NCI-H1436 treated with DMSO at 0.1 percent for 48 hours (cell line): Measurements from ENCODE around the gene ARMC2.
"Not testable (repeated sequence)": the region's sequence is repeated elsewhere in the genome, so short reads cannot be mapped to it uniquely, and the experiment has no call there.

ENCODE experiments used
- DNase-seq: peaks from one replicate; lab custom pipeline; 2025; lab: John Stamatoyannopoulos, UW

The ARMC2 gene

DNA sequence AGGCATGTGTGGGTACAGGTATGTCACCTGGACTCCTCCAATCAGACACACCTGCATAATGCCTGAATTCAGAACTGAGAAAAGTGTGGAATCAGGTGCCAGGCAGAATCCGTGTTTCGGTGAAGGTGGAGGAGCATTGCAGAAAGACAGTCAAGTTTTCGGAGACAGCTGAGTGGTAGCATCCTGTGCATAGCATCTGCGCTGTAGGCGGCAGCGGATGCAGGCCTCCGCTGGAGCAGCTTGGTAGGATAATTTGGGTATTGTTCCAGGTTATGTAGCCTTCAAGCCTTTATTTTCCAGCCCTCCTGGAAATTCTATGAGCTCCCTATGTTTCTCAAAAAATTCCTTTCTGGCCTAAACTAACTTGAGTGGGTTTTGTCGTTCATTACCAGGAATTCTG, 15.5 kb upstream of the ARMC2 start:
- no peak for DNase-seq

DNA sequence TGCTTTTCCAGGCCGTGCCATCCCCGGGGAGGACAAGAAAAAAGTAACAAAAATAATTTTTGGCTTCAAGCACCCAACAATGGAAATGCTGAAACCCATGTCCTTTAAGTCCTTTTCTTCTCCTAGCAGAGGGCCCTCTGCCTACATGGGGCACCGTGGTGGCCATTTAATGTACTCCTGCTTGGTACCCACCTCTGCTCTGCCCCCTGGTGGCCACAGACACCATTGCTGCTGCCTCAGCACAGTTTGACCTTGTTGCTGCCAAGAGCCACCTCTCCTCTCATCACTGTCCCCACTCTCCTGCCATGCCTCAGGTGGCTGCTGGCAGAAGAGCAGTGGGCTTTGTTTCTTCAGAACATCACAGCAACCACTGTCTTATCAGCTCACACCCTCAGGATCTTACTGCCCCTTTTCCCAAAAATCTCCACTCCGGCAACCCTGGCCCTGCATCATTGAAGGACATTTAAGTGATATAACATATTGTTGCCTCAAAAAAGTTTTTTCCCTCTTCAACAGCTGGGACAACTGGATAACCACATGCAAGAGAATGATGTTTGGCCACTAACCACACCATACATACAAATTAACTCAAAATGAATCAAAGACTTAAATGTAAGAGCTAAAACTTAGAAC, 12.9 kb upstream of the ARMC2 start:
- DNase-seq: no peak

DNA sequence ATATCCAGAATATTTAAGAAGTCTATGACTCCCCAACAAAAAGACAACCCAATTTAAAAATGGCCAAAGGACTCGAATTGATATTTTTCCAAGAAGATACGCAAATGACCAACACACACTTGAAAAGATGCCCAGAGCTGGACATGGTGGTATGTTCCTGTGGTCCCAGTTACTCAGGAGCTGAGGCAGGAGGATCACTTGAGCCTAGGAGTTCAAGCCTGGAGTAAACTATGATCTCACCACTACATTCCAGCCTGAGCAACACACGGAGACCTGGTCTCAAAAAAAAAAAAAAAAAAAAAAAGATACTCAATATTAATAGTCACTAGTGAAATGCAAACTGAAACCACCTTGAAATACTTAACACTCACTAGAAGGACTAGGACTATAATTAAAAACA, 12.2 kb upstream of the ARMC2 start:
- no peak for DNase-seq

DNA sequence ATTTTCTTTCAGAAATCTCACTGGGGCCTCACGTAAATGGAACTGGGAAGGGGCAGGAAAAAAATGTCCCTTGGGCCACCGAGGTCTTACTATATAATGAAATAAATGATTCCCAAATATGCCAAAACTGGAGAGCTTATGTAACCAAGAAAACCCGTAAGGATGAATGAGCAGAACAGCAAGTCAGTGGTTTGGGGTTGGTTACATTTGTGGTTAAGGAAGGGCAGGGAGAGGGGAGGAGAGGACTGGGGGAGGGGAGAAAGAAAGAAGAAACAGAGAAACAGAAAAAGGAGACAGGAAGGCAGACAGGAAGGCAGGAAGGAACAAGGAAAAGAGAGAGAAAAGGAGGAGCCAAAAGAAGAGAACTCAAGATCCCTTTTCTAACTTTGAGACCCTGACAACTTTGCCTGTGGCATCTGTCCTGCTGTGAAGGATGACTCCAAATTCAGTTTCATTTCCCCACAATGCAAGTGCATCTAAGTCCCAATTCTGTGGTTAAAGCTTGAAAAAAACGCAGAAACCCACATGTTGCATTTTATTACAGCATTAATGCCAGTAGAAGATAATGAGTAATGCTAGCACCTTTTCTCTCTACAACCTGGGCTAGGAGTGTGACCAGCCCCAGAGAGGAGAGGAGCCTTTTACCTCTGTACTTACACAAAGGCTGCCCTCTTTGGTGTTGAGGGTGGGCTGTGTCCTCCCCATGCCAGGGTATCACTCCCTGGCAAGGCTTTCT, 10.8 kb upstream of the ARMC2 start:
- DNase-seq: no peak

DNA sequence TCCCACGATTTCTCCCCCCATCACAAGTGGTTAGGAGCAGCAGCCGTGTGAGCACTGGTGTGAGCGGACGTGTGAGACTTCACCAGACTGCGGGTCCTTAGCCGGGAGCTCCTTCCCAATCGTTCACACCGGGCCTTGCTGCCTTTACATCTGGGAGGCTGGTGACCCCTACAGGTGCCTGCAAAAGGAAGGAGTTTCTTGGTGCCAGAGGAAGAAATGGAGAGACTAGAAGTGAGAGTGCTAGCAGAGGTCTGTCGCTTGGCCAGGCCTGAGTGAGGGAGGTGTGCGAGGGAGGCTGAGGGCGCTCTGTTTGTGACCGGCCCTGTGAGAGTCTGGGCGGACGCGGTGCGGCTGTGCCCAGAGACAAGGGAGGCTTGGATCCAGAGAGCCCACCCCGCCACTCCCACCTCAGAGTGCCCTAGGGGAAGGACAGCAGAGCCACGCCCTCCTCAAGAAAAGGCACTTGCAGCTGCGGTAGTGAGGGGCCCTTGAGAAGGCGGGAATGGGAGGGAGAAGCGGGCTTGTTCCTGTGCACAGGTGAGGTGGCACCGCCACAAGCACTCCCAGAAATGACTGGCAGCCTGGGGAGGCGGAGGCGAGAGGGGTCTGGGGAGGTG, 10.0 kb upstream of the ARMC2 start:
- DNase-seq: no peak

DNA sequence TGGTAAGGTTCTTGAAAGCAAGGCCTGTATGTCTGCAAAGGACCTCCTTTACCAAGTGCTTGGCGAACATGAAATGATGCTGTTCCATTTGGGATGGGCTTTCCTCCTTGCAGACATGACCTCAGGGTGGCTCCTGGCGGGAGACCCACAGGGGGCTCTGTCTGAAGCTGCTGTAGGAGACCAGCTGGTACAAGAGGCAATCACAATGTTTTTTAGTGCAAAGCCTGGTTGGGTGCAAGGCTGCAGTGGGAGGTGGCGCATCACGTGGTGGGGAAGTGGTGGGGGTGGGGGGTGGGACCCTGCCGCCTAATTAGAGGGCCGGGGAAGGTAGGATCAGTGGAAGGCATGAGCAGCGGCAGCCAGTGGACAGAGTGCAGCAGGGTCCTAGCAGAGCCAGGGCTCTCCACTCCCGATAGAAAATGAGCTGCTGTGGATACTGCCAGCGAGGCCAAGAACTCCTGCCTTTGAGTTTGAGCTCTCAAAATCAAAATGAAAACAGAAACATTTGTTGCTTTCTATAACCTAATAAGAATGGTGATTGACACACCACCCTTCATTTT, 9.1 kb upstream of the ARMC2 start:
- no peak for DNase-seq

DNA sequence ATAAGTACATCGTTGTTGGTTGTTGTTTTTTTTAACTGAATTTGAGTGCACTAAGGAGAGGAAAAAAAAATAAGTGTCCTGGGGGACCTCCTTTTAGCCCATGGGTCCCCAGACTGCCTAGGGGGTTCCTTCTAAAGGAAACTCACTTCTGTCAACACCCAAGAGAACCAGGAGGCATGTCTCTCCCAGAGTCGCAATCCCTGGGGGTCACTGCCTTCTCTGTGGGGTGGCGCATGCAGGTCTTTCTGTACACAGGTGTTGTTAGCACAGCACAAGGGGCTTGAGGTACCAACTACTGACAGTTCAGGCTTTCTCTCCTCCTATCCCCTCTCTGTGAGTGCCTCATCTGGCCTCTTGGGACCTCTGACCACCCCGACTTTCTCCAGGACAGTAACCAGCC, 7.3 kb upstream of the ARMC2 start:
- no peak for DNase-seq

DNA sequence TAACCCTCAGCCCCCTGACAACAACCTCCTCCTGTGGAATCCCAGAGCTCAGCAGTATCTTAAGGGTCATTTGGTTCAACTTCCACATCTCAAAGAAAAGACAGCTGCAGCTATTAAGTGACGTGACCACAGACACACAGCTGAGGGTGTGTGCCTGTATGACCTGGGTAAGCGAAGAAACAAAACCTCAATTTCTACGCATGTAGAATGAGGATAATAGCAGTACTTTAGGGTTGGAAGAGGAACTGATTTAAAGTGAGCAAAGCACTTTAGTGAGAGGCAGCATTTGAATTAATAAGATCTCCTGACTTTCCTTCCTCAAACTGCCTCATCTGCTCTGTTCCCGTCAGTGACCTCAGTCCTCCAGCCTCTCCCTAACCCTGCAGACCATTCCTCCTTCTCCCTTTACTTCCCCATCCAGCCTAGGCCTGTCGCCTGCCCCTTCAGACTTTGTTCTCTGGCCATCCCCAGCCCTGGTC, 6.8 kb upstream of the ARMC2 start:
- no peak for DNase-seq

DNA sequence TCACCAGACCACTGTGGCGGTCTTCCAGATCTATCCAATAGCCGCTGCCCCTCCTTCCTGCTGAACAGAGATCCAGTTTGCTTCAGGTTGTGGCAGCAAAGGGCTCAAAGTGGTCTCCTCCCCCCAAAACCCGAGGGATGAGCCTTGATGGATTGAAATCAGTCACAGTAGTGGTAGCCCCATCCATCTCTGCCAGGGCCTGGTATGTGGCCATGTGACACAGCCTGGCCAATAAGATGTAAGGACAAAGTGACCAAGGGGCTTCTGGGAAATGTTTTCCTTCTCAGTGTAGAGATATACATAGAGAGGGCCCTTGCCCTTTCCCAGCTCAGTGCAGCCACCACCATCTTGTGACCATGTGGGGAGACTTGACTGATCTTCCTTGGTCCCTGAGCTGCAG, 4.1 kb upstream of the ARMC2 start:
- no peak for DNase-seq

DNA sequence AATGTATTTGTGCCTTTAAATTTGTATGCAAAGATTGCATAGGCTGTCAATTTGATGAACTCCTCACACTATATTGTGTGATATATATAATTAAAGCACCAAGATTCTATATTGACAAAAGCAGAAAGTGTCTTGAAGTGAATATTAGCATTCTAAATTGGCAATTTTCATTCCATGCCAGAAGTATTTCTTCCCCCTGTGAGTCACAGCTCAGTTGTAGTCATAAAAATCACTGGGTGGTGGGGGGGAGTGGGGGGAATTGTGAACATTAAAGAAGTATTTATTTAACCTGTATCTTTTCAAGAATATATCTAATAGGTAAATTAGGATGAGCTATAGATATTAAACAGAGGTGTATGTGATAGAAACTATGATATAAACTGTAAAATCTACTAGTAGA, 3.1 kb upstream of the ARMC2 start:
- no peak for DNase-seq

DNA sequence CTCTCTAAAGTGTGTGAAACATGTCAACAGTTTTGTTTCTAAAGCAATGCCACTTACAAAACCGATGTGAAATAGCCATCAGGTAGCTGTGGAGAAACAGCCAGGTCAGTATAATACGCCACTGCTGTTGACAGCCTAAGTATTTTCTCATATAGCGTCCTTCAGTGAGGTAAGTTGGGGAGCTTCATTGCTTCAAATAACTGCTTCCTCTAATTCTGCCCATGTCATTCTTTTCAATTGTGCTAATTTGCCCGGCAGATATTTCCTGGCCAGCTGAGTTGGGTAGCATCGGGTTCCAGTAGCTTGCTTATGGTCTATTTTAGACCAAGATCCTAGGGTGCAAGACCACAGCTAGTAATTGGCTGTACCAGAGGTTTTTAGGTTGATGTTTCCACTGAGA, 2.1 kb upstream of the ARMC2 start:
- no peak for DNase-seq

DNA sequence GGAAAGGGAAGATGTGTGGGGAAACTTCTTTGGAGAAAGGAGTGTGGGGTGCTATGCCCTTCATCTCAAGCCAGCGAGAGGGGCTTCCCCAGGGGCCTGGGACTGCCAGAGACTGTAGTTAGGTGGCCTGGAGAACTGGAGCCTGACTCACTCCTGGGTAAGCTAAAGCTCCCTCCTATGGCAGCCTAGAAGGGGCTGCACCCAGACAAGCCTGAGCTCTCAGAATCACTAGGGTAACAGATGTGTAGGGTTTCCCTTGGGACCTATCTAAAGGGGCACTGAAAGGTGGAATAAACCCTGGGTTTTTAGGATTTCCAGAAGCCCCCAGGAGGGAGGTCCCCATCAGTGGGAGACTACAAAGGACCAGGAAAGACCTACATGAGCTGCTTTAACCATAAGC, 1.6 kb upstream of the ARMC2 start:
- DNase-seq: no peak

DNA sequence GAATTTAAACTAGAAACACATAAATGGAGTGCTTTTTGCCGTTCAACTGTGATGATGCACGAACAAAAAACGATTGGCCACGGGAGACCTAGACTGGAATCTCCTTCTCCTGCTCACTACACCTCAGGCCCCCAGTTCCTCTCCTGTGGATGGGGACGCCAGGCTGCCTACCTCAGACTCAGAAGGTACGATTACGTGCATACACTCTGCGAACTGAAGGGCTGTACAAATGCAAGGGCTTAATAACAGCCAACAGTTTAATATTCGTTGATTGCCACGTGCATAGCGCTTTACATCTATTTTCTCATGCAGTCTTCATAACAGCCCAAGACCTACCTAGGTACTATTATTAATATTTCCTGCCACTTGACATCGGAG, 495 bp upstream of the ARMC2 start:
- DNase-seq: no peak

DNA sequence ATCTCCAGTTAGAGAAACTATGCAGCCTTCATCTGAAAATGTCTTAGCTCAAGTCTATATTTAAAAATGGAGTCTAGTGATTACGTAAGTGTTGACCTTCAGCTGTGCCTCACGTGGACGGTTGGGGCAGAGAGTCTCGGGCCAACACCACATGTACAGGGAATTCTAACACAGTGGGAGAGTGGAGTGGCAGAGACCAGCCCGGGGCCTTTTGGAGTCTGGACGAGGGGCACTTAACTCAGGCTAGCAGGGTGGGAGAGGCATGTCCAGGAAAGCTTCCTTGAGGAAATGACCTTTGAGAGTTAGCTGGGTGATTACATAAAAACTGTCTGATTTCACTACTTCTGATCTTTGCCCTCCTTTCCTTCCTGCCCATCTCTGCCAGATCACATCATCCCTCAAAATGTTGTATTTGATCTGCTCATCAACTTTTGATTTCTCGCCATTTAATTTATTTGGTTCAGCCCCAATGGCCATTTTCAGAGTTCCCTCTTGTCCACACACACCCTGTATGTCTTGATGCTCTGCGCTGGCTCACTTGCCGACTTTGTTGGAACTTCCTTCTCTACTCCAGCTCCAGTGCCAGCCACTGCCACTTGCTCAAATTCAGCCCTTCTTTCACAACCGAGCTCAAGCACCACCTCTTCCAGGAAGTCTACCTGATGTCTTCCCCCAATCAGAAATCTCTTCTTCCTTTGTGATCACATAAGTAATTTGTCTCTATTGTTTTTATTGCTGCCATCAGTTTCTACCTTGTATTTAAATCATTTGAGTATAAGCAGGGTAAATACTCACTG, 2.6 kb downstream of the ARMC2 start:
- DNase-seq: no peak

DNA sequence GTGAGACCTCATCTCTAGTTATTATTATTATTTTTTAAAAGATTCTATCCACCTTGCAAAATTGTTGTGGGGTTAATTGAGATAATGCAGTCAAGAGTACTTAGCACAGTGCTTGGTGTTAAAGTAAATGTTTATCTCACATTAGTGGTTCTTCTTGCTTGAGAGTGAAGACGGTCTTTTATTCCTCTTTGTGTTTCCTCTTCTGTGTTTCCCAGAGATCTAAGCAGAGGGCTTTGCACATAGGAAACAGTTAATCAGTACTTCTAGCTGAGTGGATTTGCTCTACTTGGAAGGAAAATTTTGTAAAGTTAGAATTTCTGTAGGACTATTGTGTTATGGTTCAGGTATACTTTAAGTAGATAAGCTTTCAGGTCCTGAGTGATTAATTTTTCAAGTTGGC, 3.5 kb downstream of the ARMC2 start:
- DNase-seq: no peak

DNA sequence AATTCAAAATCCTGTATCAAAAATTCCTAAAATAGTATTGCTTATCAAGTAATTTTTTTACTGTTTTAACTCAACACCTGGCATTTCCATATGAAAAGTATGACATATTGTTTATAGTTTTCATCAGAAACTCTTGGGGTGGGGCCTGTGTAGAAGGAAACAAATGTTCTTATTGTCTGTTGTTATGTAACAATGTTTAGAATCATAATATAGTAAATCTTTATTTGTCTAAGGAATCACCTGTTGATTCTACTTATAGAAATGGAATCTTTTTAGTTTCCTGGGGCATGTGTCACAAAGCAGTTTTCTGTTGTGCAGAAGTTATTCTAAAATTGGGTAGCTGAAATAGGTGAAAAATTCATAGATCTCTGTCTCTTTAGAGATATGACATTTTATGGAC, 4.9 kb downstream of the ARMC2 start:
- DNase-seq: no peak

DNA sequence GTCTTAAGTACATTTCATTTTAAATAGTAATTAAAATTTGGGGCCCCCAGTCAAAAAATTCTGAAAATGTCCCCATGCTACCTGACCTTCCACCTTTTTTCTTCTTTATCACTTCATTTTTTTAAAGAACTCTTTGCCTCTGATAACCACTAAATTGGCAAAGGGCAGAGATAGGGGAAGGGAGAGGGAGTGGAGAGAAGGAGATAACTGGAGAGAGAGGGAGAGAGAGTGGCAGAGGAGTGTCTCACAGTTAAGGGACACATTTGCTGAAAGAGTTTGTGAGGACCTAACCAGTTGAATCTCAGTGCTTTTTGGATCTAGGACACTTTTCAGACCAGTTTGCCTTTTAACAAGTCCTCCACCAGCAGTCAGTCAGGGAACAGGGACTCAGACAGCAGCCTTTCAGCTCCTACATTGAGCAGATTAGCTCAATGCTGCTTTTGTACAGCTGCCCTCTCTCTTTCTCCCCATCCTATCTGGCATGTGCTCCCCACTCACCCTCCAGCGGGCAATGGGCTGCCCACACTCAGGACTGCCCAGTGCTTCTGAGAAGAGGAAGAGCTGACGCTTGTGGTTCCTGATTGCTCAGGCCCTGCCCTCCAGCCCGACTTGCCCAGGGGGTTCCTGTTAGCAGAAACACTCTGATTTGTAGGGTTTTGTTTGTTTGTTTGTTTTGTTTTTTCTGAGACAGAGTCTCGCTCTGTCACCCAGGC, 14.4 kb downstream of the ARMC2 start:
- no peak for DNase-seq

DNA sequence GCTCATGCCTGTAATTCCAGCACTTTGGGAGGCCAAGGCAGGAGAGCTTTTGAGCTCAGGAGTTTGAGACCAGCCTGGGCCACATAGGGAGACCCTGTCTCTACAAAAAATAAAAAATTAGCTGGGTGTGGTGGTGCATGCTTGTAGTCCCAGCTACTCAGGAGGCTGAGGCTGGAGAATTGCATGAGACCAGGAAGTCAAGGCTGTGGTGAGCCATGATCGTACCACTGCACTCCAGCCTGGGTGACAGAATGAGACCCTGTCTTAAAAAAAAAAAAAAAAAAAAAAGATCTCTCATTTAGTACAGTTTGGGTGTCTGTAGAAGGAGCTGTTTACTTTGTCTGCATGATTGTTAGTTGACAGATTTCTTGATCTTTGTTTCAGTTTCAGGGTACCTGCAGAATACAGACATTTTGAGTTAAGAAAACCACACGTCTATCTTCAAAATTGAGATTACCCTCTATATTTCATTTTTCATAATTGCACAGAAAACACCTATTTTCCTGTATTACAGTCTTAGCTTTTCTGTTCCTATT, 17.6 kb downstream of the ARMC2 start:
- not testable (repeated sequence) for DNase-seq

DNA sequence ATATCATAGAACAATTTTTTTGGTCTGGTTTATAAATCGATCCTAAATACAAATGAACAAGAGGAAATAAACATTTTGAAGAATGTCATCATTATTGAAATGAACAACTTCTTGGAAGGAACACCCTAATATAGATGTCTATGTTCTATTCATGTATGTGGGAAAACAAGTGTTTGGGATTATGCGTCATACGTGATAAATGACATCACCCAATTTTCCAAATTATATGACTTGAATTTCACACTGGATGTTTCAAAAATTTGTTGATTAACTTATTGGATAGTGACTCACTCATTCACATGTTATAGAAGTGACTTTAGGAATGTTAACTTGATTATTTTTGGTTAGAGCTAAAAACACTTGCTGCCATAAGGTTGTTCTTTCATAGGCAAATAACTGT, 18.6 kb downstream of the ARMC2 start:
- no peak for DNase-seq

DNA sequence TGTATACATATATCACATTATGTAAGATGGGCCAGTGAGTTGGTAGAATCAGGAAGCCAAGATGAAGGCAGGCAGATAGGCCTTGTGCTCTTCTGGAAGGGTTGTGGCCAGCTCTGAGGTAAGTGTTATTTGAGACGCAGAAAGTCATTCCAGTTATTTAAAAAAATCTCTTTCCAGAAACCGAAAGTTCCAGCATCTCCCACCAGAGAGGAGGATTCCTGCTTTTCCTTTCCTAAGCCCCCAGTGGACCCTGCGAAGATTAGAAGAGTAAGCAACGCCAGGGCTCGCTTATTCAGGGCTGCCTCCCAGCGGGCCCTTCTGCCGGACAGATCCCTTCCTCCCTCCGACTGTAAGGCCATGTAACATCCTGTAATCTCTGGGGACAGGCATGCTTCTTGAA, 20.4 kb downstream of the ARMC2 start:
- no peak for DNase-seq

DNA sequence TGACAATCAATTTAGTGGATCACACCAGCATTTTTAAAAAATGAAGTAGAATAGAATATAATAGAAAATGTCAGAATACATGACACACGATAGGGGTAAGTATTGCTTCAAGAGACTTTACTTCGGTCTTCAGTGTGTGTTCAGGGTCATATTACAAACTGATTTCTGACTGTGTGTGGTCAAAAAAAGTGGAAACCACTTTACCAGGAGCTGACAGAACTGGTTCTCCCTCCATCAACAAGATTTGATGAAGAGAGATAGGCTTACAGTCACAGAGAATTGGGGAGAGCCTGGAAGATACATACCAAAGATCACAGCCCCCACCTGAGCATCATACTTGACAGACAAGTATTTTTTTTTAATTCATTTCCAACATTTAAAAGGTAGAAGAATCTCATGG, 21.7 kb downstream of the ARMC2 start:
- no peak for DNase-seq

DNA sequence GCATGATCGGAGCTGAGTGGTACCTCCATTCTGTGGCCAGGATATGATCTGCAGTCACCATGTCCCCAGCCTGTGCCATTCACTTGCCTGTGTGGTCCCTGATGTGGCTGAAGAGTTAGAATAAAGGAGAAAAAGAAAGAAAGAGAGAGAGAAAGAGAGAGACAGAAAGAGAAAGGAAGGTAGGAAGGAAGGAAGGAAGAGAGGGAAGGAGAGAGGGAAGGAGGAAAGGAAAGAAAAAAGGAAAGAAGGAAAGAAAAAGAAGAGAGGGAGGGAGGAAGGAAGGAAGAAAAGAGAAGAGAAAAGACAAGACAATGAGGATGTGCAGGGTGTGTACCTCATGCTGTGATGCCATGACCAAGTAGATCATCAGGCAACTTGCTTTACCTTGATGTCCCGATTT, 22.1 kb downstream of the ARMC2 start:
- no peak for DNase-seq
